Endothelial cell of umbilical vein (primary cell): ENCODE data around the gene MDN1. TPM values are rescaled to one million over a fixed set of nuclear protein-coding genes. Genes with fewer than 3 reads are reported as not detected.
A peak's percentile ranks its signal among the peaks of the same experiment; 100 is the strongest.

Experiments used
- BruUV-seq: library from RNA; stranded (reverse); fragments of 400-500 nt; replicated peaks from 2 replicates; lab custom pipeline; 2021; lab: Mats Ljungman, UMichigan
- CTCF ChIA-PET: fragments of 300-600, 350-600 bp; sonication (Branson Sonifier 250); formaldehyde crosslinking; loops from one replicate; lab custom pipeline; 2021; ENCODE audit warnings: antibody characterized with exemption, inconsistent platforms; lab: Charles Lee
- POLR2A ChIA-PET: fragments of 300-600, 350-600 bp; sonication (Branson Sonifier 250); formaldehyde crosslinking; loops from one replicate; lab custom pipeline; 2021; ENCODE audit warnings: antibody characterized with exemption, inconsistent platforms; lab: Charles Lee
- DNase-seq: peaks from one replicate; pipeline ENCODE4 v3.0.0-alpha.2; 2011; ENCODE audit warnings: low read depth, low spot score
- FAIRE-seq: peaks from 2 replicates; lab custom pipeline; 2011; peaks lifted over from hg19 to GRCh38; lab: Jason Lieb, UNC
- H2AFZ ChIP-seq: 2 replicates; pipeline ENCODE4 v1.6.0; 2012; ENCODE audit warnings: low read depth, low read length, control low read depth, inconsistent platforms
- H3K27ac ChIP-seq: 2 replicates; pipeline ENCODE4 v1.5.1; 2011; ENCODE audit warnings: low read depth, mild to moderate bottlenecking, control low read depth, low read length, moderate library complexity; ENCODE audit not compliant: insufficient read depth
- H3K27me3 ChIP-seq, 2 experiments: 2 replicates each; pipeline versions ENCODE4 v1.6.0 to v1.6.1; 2011; ENCODE audit warnings: low read length in 2 of 2, mixed read lengths in 1 of 2; ENCODE audit not compliant: control insufficient read depth in 2 of 2, insufficient read depth in 2 of 2
- H3K36me3 ChIP-seq, 2 experiments: 2 replicates in 1 of 2; 3 replicates in 1 of 2; pipeline ENCODE4 v1.5.1; 2011; ENCODE audit warnings: low read length in 2 of 2, mild to moderate bottlenecking in 1 of 2, moderate library complexity in 1 of 2; ENCODE audit not compliant: control insufficient read depth in 2 of 2, insufficient read depth in 2 of 2; ENCODE audit errors: extremely low read depth in 1 of 2
- H3K4me1 ChIP-seq: 3 replicates; pipeline ENCODE4 v1.5.1; 2011; ENCODE audit warnings: mild to moderate bottlenecking, low read length; ENCODE audit not compliant: control insufficient read depth, insufficient read depth; ENCODE audit errors: extremely low read depth
- H3K4me2 ChIP-seq: 2 replicates; pipeline ENCODE4 v1.6.1; 2011; ENCODE audit warnings: low read length, control low read depth, mixed read lengths; ENCODE audit not compliant: insufficient read depth
- H3K4me3 ChIP-seq, 3 experiments: fragments of 200-600 bp in 1 of 3; sonication (generic), shearing (Covaris generic) in 1 of 3; replicated peaks in 1 of 3; 2 replicates each; pipeline ENCODE4 v1.5.1; 2011 to 2016; ENCODE audit warnings: control low read depth in 3 of 3, low read length in 3 of 3, mild to moderate bottlenecking in 2 of 3, inconsistent platforms in 1 of 3, low read depth in 1 of 3, moderate library complexity in 1 of 3; ENCODE audit not compliant: insufficient read depth in 1 of 3
- H3K79me2 ChIP-seq: 2 replicates; pipeline ENCODE4 v1.6.0; 2012; ENCODE audit warnings: low read length, inconsistent platforms; ENCODE audit not compliant: control insufficient read depth, insufficient read depth
- H3K9ac ChIP-seq: replicated peaks from 2 replicates; pipeline ENCODE3; 2011; ENCODE audit warnings: low read length, control low read depth; ENCODE audit not compliant: insufficient read depth; ENCODE audit errors: extremely low read depth
- H3K9me1 ChIP-seq: replicated peaks from 3 replicates; pipeline ENCODE4 v1.6.0; 2011; ENCODE audit warnings: mild to moderate bottlenecking, low read length; ENCODE audit not compliant: control insufficient read depth, insufficient read depth; ENCODE audit errors: extremely low read depth
- H3K9me3 ChIP-seq: replicated peaks from 2 replicates; pipeline ENCODE4 v1.5.1; 2012; ENCODE audit warnings: low read length, inconsistent platforms; ENCODE audit not compliant: control insufficient read depth, insufficient read depth
- H4K20me1 ChIP-seq: replicated peaks from 2 replicates; pipeline ENCODE3; 2011; ENCODE audit warnings: mild to moderate bottlenecking, low read length; ENCODE audit not compliant: control insufficient read depth, insufficient read depth; ENCODE audit errors: extremely low read depth
- CTCF ChIP-seq, 2 donors: IDR thresholded peaks; 1 replicate in 1 of 2; 2 replicates in 1 of 2; pipeline ENCODE4 v1.5.1; 2011; ENCODE audit warnings: low read length in 2 of 2, mild to moderate bottlenecking in 2 of 2, moderate library complexity in 2 of 2, control low read depth in 1 of 2, inconsistent platforms in 1 of 2, low read depth in 1 of 2; ENCODE audit not compliant: insufficient read depth in 1 of 2; ENCODE audit errors: extremely low read depth in 1 of 2
- EZH2 ChIP-seq: IDR thresholded peaks from 2 replicates; pipeline ENCODE4 v1.6.1; 2012; ENCODE audit warnings: borderline replicate concordance, low read depth, mild to moderate bottlenecking, moderate library complexity, low read length, inconsistent platforms; ENCODE audit not compliant: severe bottlenecking
- FOS ChIP-seq: IDR thresholded peaks from 2 replicates; pipeline ENCODE4 v1.6.1; 2011; ENCODE audit warnings: mild to moderate bottlenecking, low read length, moderate library complexity, borderline replicate concordance; ENCODE audit not compliant: insufficient read depth
- GATA2 ChIP-seq: IDR thresholded peaks from 2 replicates; pipeline ENCODE4 v1.7.0; 2011; ENCODE audit warnings: low read depth, mild to moderate bottlenecking, moderate library complexity, mixed read lengths, low read length; ENCODE audit not compliant: insufficient read length, insufficient read depth
- JUN ChIP-seq: IDR thresholded peaks from 2 replicates; pipeline ENCODE4 v1.6.1; 2011; ENCODE audit warnings: borderline replicate concordance, low read depth; ENCODE audit not compliant: insufficient read length, insufficient read depth
- MAX ChIP-seq: IDR thresholded peaks from 2 replicates; pipeline ENCODE4 v1.6.1; 2011; ENCODE audit not compliant: insufficient read depth, insufficient read length
- MYC ChIP-seq: IDR thresholded peaks from one replicate; pipeline ENCODE4 v1.6.1; 2011; ENCODE audit warnings: mild to moderate bottlenecking, low read depth, low read length
- POLR2A ChIP-seq: IDR thresholded peaks from 2 replicates; pipeline ENCODE4 v1.6.1; 2012; ENCODE audit warnings: low read depth, mild to moderate bottlenecking, control low read depth, low read length
- POLR2AphosphoS5 ChIP-seq: IDR thresholded peaks from 2 replicates; pipeline ENCODE4 v1.6.1; 2012; ENCODE audit warnings: low read depth, mild to moderate bottlenecking, control low read depth, low read length, moderate library complexity; ENCODE audit not compliant: insufficient read depth
- dilution Hi-C: fragments of 300-500 bp; cut with MboI; formaldehyde crosslinking; loops from one replicate; pipeline ENCODE4 v1.15.0; 2019; ENCODE audit warnings: low sequenced_read_pairs; ENCODE audit not compliant: extremely low pct_ligation_motif_present
- intact Hi-C: fragments of 100-400 bp; cut with micrococcal nuclease; formaldehyde crosslinking; loops from one replicate; pipeline ENCODE4 v1.10.0; 2022
- polyA plus RNA-seq, 4 experiments: library from polyadenylated mRNA; depleted of rRNA in 3 of 4; stranded (reverse) in 3 of 4; unstranded in 1 of 4; fragments of >200 nt; gene quantifications; 2 replicates each; pipeline versions ENCODE4 v1.2.1 to v1.2.3, GENCODE V29; 2011 to 2012; ENCODE audit warnings: missing spikeins in 1 of 4
- total RNA-seq: library from RNA; stranded (reverse); gene quantifications from 2 replicates; pipeline ENCODE4 v1.2.3, GENCODE V29; 2021

MDN1 gene
- total and polyA plus RNA-seq, 2 donors (not counting 3 experiments of a cell fraction or from before 2014, with no cell fraction given): 9.2 to 39.6 TPM

DNA sequence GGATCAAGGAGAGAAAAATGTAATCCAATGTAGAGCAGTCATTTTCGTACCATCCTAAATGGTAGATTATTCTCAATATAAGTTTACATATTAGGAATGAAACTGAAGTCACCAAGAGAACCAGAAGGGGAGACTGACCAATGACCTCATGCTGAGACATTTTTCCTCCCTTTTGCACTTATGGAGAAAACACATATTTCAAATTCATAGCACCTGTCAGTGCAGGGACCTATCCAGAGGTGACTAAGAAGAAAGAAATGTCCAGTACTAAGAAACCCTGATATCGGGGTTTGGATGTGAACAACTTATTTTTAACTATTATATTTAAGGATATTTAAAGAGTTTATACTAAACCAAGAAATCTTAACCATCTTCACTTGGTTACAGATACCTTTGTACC is 164.5 kb downstream of the MDN1 start:
- POLR2A ChIA-PET: no interaction called here
- no peaks in the 10 kb centered on the region for H3K79me2 ChIP-seq
- no peak overlapping the region for H3K27ac ChIP-seq
- CTCF ChIA-PET: no interaction called here
- DNase-seq (peak; percentile 58), FAIRE-seq (no peak)
- no peak overlapping the region for H2AFZ ChIP-seq
- H4K20me1 ChIP-seq: no peaks in the 10 kb centered on the region
- H3K27me3 ChIP-seq: no peaks in the 10 kb centered on the region
- no TSS peak for BruUV-seq
- H3K9me1 ChIP-seq: no peaks in the 10 kb centered on the region
- TF ChIP-seq EZH2 (no peak), FOS (peak; percentile 50), JUN (peak; percentile 40), MYC (no peak), CTCF (IDR thresholded peaks at IDR 0.05; ENCODE audit: extremely low read depth in 1 of 2, insufficient read depth in 1 of 2, low read depth in 1 of 2, low read length in 2 of 2) (no peak), POLR2A (no peak), MAX (no peak), GATA2 (no peak), POLR2AphosphoS5 (no peak)
- H3K9ac ChIP-seq: no peak overlapping the region
- peaks cover 9% of the 10 kb centered on the region for H3K4me1 ChIP-seq
- no peak overlapping the region for H3K4me2 ChIP-seq
- intact Hi-C loops: no loop called here
- no peak overlapping the region for H3K4me3 ChIP-seq
- peaks cover 3 to 17% of the 10 kb centered on the region in 2 experiments for H3K36me3 ChIP-seq
- dilution Hi-C loops: no loop called here
- no peaks in the 10 kb centered on the region for H3K9me3 ChIP-seq
